Measurements from ENCODE around the gene NHS. TPM values are rescaled to one million over a fixed set of nuclear protein-coding genes. Genes with fewer than 3 reads are reported as not detected.

Gene NHS
- total RNA-seq, 4 donors from 2014 or later, result 5.0 to 8.7 (median 6.2) TPM

DNA sequence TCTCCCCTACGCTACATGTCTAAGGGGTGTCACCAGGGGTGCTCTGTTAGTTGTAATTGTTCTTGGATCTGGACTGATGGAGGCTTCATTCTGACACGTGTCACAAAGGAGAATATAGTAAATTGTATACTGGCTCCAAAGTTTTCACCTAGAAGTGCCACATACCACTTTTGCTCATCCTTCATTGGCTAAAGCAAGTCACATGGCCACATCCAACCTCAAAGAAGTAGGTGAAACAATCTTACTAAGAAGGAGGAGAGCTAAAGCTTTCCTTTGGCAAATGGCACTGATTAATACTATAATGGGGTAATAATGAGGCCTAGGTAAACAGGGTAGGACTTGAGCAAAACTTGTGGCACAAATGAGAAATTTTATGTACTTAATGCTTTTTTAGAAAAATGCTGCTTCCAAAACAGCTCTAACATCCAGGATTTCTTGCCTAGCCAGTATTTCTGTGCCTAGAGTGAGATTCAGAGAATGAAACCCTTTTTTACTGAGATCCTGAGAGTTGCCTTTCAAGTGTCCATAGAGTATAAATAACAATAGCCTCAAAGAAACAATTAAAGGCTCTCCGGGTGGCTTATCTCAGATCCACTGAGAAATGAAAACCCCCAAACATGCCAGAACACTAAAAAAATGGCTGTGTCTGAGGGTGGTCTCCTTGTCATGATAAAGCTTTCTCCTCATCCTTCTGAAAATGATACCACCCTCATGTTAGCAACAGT lies 34.7 kb downstream of the NHS start:
- 73% methylated on average over 3 of the region's 3 CpGs for WGBS
- Histone ChIP-seq H3K4me3 (no peak overlapping the region), H3K36me3 (no peaks in the 10 kb centered on the region), H3K27ac (replicated peaks in 1 of 4) (no peak overlapping the region), H3K27me3 (no peaks in the 10 kb centered on the region), H3K4me1 (peaks cover 0 to 16% (median 13%) of the 10 kb centered on the region in 4 donors), H3K9me3 (no peaks in the 10 kb centered on the region)
- no peak for DNase-seq (ENCODE audit: extremely low spot score)
- intact Hi-C loops (cut with DNase I), result no loop called here
- no peak for TF ChIP-seq EP300 (IDR thresholded peaks at IDR 0.05)

DNA sequence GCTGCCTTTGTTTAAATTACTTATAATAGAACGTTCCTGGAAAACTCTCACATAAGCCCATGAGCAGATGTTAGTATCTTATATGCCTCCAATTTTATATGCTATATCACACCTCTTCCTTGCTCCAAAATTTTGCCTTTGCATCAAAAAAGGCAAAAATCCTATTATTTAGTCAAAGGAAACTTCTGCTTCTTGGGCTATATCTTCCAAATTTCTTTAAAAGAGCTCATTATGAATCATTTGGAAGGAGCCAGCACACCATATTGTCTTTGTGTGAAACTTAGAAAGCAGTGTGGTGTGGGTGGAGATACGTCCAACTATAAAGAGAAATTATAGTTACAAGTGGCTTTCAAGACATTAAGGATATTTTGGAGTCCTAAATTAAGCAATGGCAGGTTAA lies 35.7 kb downstream of the NHS start:
- Histone ChIP-seq H3K27ac (replicated peaks in 1 of 4) (no peak overlapping the region), H3K27me3 (no peaks in the 10 kb centered on the region), H3K36me3 (no peaks in the 10 kb centered on the region), H3K4me1 (peaks cover 0 to 23% (median 16%) of the 10 kb centered on the region in 4 donors), H3K4me3 (no peak overlapping the region), H3K9me3 (no peaks in the 10 kb centered on the region)
- 65% methylated on average over 2 of the region's 2 CpGs for WGBS
- DNase-seq (ENCODE audit: extremely low spot score), result no peak
- TF ChIP-seq POLR2AphosphoS5 (IDR thresholded peaks at IDR 0.05), result no peak
- no peak for TF ChIP-seq EP300 (IDR thresholded peaks at IDR 0.05)
- TF ChIP-seq, protein P1, sequence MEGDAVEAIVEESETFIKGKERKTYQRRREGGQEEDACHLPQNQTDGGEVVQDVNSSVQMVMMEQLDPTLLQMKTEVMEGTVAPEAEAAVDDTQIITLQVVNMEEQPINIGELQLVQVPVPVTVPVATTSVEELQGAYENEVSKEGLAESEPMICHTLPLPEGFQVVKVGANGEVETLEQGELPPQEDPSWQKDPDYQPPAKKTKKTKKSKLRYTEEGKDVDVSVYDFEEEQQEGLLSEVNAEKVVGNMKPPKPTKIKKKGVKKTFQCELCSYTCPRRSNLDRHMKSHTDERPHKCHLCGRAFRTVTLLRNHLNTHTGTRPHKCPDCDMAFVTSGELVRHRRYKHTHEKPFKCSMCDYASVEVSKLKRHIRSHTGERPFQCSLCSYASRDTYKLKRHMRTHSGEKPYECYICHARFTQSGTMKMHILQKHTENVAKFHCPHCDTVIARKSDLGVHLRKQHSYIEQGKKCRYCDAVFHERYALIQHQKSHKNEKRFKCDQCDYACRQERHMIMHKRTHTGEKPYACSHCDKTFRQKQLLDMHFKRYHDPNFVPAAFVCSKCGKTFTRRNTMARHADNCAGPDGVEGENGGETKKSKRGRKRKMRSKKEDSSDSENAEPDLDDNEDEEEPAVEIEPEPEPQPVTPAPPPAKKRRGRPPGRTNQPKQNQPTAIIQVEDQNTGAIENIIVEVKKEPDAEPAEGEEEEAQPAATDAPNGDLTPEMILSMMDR (IDR thresholded peaks at IDR 0.05), result no peak
- no peak for TF ChIP-seq POLR2A (IDR thresholded peaks at IDR 0.05; ENCODE audit: low read depth)
- intact Hi-C loops (cut with DNase I), result no loop called here

DNA sequence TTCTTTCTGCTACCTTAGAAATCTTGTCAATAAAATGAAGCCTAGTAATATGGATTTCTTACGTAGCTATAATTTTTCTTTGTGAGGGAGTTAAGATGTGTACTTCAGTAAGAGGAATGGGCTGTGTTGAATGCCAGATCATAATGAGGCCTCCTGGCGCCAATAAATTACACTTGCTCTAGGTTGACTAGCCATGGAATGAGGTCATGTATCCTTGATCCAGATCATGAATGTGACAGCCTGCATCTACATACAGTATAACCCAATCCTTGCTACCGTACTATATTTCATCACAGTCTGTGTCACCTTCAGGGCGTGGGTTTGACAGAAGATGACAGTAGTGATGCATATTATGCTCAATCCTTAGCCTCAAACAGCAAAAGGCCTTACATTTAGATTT lies 36.2 kb downstream of the NHS start:
- Histone ChIP-seq H3K9me3 (no peaks in the 10 kb centered on the region), H3K4me3 (no peak overlapping the region), H3K27ac (replicated peaks in 1 of 4) (no peak overlapping the region), H3K4me1 (peaks cover 0 to 28% (median 19%) of the 10 kb centered on the region in 4 donors), H3K27me3 (no peaks in the 10 kb centered on the region), H3K36me3 (no peaks in the 10 kb centered on the region)
- 77% methylated on average over 4 of the region's 4 CpGs for WGBS
- no peak for TF ChIP-seq POLR2AphosphoS5 (IDR thresholded peaks at IDR 0.05)
- TF ChIP-seq, protein P1 (IDR thresholded peaks at IDR 0.05), result no peak
- no peak for TF ChIP-seq EP300 (IDR thresholded peaks at IDR 0.05)
- TF ChIP-seq POLR2A (IDR thresholded peaks at IDR 0.05; ENCODE audit: low read depth), result no peak
- intact Hi-C loops (cut with DNase I), result no loop called here
- no peak for DNase-seq (ENCODE audit: extremely low spot score)

DNA sequence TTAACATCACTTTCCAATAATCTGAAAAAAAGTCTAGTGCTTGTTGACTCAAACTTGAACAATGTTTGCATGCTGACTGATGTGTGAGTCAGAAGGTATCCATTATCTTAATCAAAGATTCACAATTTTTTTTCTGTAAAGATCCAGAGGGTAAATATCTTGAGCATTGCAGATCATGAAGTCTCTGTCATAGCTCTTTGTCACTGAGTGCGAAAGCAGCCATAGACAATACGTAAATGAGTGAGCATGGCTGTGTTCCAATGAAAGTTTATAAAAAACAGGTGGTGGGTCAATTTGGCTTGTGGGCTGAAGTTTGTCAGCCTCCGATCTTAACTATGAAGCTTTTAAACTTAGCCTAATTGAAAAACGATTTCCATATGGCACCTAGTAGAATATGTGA lies 37.7 kb downstream of the NHS start:
- Histone ChIP-seq H3K9me3 (no peaks in the 10 kb centered on the region), H3K4me1 (peaks cover 0 to 32% (median 21%) of the 10 kb centered on the region in 4 donors), H3K36me3 (no peaks in the 10 kb centered on the region), H3K27ac (replicated peaks in 1 of 4) (no peak overlapping the region), H3K4me3 (no peak overlapping the region), H3K27me3 (no peaks in the 10 kb centered on the region)
- 63% methylated on average over 4 of the region's 4 CpGs for WGBS
- DNase-seq (ENCODE audit: extremely low spot score), result no peak
- intact Hi-C loops (cut with DNase I), result no loop called here
- no peak for TF ChIP-seq POLR2A (IDR thresholded peaks at IDR 0.05; ENCODE audit: low read depth)
- TF ChIP-seq, protein P1 (IDR thresholded peaks at IDR 0.05), result no peak
- TF ChIP-seq POLR2AphosphoS5 (IDR thresholded peaks at IDR 0.05), result no peak
- no peak for TF ChIP-seq EP300 (IDR thresholded peaks at IDR 0.05)

DNA sequence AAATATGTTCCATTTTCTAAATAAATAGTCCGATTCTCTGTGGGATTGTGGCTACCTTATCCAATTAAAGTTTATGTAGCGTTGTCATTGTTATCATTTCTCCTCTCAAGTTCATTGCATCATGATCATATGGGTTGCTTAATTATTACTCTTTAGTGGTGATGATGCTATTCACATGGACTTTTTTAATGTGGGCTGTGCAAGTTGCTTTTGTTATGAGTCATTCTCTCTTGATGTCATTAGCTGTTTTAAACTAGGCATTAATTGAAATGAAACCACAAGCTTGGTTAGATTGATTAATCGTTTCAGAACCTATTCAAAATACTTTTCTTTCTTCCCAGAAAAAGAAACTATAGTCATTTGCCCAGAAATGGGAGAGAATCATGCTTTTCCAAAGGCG lies 38.2 kb downstream of the NHS start:
- intact Hi-C loops (cut with DNase I), result no loop called here
- H3K4me1 ChIP-seq, result peaks cover 0 to 32% (median 21%) of the 10 kb centered on the region in 4 donors
- 54% methylated on average over 4 of the region's 4 CpGs for WGBS
- no peak for DNase-seq (ENCODE audit: extremely low spot score)
- TF ChIP-seq EP300 (IDR thresholded peaks at IDR 0.05), result no peak
- no peak for TF ChIP-seq POLR2AphosphoS5 (IDR thresholded peaks at IDR 0.05)
- TF ChIP-seq, protein P1 (IDR thresholded peaks at IDR 0.05), result no peak
- no peak for TF ChIP-seq POLR2A (IDR thresholded peaks at IDR 0.05; ENCODE audit: low read depth)
- H3K36me3 ChIP-seq, result no peaks in the 10 kb centered on the region
- H3K4me3 ChIP-seq, result no peak overlapping the region
- no peaks in the 10 kb centered on the region for H3K9me3 ChIP-seq
- H3K27ac ChIP-seq (replicated peaks in 1 of 4), result no peak overlapping the region
- H3K27me3 ChIP-seq, result no peaks in the 10 kb centered on the region

Data from esophagus muscularis mucosa (tissue), 4 donors.